Measurements from ENCODE around the gene YAF2.
"Not testable (repeated sequence)": the region's sequence is repeated elsewhere in the genome, so short reads cannot be mapped to it uniquely, and the experiment has no call there.

Gene YAF2

GRCh38 chr12:42252645-42253044 lies 14.6 kb upstream of the YAF2 start:
- DNase-seq: not testable (repeated sequence)

GRCh38 chr12:42249033-42249432 lies 11.0 kb upstream of the YAF2 start:
- not testable (repeated sequence) for DNase-seq

- DNase-seq: no peak
Measured at GRCh38 chr12:42240131-42240750, 2.2 kb upstream of the YAF2 start.

GRCh38 chr12:42237853-42238239 lies 202 bp downstream of the YAF2 start:
- DNase-seq: no peak

- peak; percentile 47 for DNase-seq
Measured at GRCh38 chr12:42237052-42237852, 796 bp downstream of the YAF2 start.

- DNase-seq: no peak
Measured at GRCh38 chr12:42236017-42236416, 2.0 kb downstream of the YAF2 start.

- DNase-seq: no peak
Measured at GRCh38 chr12:42235426-42235825, 2.6 kb downstream of the YAF2 start.

- DNase-seq: no peak
Measured at GRCh38 chr12:42234970-42235369, 3.1 kb downstream of the YAF2 start.

GRCh38 chr12:42227525-42227924 lies 10.5 kb downstream of the YAF2 start:
- DNase-seq: not testable (repeated sequence)

GRCh38 chr12:42224501-42224900 lies 13.5 kb downstream of the YAF2 start:
- not testable (repeated sequence) for DNase-seq

- no peak for DNase-seq
Measured at GRCh38 chr12:42222724-42223123, 15.3 kb downstream of the YAF2 start.

- DNase-seq: no peak
Measured at GRCh38 chr12:42221726-42222125, 16.3 kb downstream of the YAF2 start.

GRCh38 chr12:42217656-42218055 lies 20.4 kb downstream of the YAF2 start:
- DNase-seq: no peak

GRCh38 chr12:42216737-42217136 lies 21.3 kb downstream of the YAF2 start:
- no peak for DNase-seq

- not testable (repeated sequence) for DNase-seq
Measured at GRCh38 chr12:42215759-42216158, 22.3 kb downstream of the YAF2 start.

- DNase-seq: no peak
Measured at GRCh38 chr12:42213954-42214426, 24.1 kb downstream of the YAF2 start.

- DNase-seq: no peak
Measured at GRCh38 chr12:42213023-42213422, 25.0 kb downstream of the YAF2 start.

GRCh38 chr12:42208574-42208973 lies 29.5 kb downstream of the YAF2 start:
- DNase-seq: no peak

- no peak for DNase-seq
Measured at GRCh38 chr12:42204819-42205218, 33.2 kb downstream of the YAF2 start.

GRCh38 chr12:42204362-42204761 lies 33.7 kb downstream of the YAF2 start:
- no peak for DNase-seq

- DNase-seq: no peak
Measured at GRCh38 chr12:42201063-42201462, 37.0 kb downstream of the YAF2 start.

GRCh38 chr12:42199007-42199406 lies 39.0 kb downstream of the YAF2 start:
- no peak for DNase-seq

- DNase-seq: no peak
Measured at GRCh38 chr12:42196723-42197603, 41.1 kb downstream of the YAF2 start.

Measured in KG1 (cell line).